K562 treated with DMSO at 1 percent for 4 hours (cell line): ENCODE measurements around the gene PKP1. TPM values are rescaled to one million over a fixed set of nuclear protein-coding genes. Genes with fewer than 3 reads are reported as not detected.

Source experiments
- total RNA-seq: library from RNA; unstranded; fragments of 300-600 nt; gene quantifications from 2 replicates; pipeline ENCODE4 v1.2.3, GENCODE V29; 2022; ENCODE audit not compliant: insufficient read depth

The PKP1 gene, protein sequence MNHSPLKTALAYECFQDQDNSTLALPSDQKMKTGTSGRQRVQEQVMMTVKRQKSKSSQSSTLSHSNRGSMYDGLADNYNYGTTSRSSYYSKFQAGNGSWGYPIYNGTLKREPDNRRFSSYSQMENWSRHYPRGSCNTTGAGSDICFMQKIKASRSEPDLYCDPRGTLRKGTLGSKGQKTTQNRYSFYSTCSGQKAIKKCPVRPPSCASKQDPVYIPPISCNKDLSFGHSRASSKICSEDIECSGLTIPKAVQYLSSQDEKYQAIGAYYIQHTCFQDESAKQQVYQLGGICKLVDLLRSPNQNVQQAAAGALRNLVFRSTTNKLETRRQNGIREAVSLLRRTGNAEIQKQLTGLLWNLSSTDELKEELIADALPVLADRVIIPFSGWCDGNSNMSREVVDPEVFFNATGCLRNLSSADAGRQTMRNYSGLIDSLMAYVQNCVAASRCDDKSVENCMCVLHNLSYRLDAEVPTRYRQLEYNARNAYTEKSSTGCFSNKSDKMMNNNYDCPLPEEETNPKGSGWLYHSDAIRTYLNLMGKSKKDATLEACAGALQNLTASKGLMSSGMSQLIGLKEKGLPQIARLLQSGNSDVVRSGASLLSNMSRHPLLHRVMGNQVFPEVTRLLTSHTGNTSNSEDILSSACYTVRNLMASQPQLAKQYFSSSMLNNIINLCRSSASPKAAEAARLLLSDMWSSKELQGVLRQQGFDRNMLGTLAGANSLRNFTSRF
- total RNA-seq = not detected in 2 replicates

GRCh38 chr1:201282931-201283829 lies at the start of gene PKP1:
Gene PKP1, plus strand, starts transcription at chr1:201283506. Its CDS starts 197 bp downstream, at chr1:201283703.

DNA sequence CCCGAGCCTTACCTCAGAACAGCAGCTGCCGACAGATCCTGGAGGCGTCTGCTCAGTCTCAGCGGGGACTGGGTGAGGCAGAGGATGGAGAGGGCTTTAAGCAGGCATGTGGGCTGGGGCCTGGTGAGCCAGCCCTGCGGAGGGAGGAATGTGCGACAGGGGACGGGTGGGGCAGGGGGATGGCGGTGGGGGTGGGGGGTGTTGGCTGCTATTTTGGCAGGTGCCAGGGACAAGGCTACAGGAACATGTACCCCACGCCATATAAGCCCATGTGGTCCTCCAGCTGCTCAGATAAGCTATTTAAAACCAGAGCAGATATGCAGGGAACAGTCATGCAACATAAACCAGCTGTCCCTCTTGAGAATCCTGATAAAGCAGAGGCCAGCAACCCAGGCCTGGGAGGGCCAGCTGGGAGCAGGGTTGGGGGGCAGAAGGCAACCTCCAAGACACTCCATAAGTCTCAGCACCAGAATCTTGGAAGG lies 94.3 kb downstream of the PKP1 start, which contains the start of gene TNNT2:
Gene TNNT2 (minus strand): TSS at position 70 of the 482 bp plus-strand sequence. CDS start 4,426 bp downstream, outside the sequence.

Other genes with a start within 250 kb of the PKP1 start
- not detected in 2 replicates for gene CACNA1S, start 171.1 kb upstream of the PKP1 start, total RNA-seq
- gene ASCL5, start 156.3 kb upstream of the PKP1 start, total RNA-seq = not detected in 2 replicates
- 106 and 109 TPM in 2 replicates for gene TMEM9, start 129.0 kb upstream of the PKP1 start, total RNA-seq
- gene IGFN1, start 92.7 kb upstream of the PKP1 start, total RNA-seq = not detected in 2 replicates
- gene TNNT2, start 94.2 kb downstream of the PKP1 start, total RNA-seq = not detected in 2 replicates
- not detected in 2 replicates for gene LAD1, start 115.8 kb downstream of the PKP1 start, total RNA-seq
- gene TNNI1, start 138.2 kb downstream of the PKP1 start, total RNA-seq = not detected in 2 replicates
- not detected in 2 replicates for gene PHLDA3, start 185.7 kb downstream of the PKP1 start, total RNA-seq
- 44.4 and 45.5 TPM in 2 replicates for gene CSRP1, start 223.6 kb downstream of the PKP1 start, total RNA-seq